Panc1 (cell line): ENCODE measurements around the gene RAB6A. TPM values are rescaled to one million over a fixed set of nuclear protein-coding genes. Genes with fewer than 3 reads are reported as not detected.

Source experiments
- ATAC-seq: fragments of 200-7000 bp; cut with Tn5 transposase; 2 replicates; pipeline ENCODE4 v1.9.1; 2020; ENCODE audit warnings: mild to moderate bottlenecking, moderate library complexity
- BruUV-seq: library from RNA; stranded (reverse); fragments of 400-500 nt; replicated peaks from 2 replicates; lab custom pipeline; 2021; lab: Mats Ljungman, UMichigan
- CTCF ChIA-PET: fragments of 300-600 bp; sonication (Branson Sonifier 250); formaldehyde crosslinking; loops from one replicate; lab custom pipeline; 2022; ENCODE audit warnings: antibody characterized with exemption; lab: Charles Lee
- POLR2A ChIA-PET: fragments of 300-600 bp; sonication (Branson Sonifier 250); formaldehyde crosslinking; loops from one replicate; lab custom pipeline; 2022; ENCODE audit warnings: antibody characterized with exemption; lab: Charles Lee
- DNase-seq: peaks from one replicate; pipeline ENCODE4 v3.0.0-alpha.2; 2010; ENCODE audit warnings: low read depth, low spot score
- H3K27ac ChIP-seq: 2 replicates; pipeline ENCODE4 v1.5.1; 2011; ENCODE audit warnings: mild to moderate bottlenecking, low read length, inconsistent platforms
- H3K27me3 ChIP-seq: fragments of 200-500 bp; sonication (Bioruptor generic); 2 replicates; pipeline ENCODE4 v1.6.0; 2014; ENCODE audit warnings: low read length, inconsistent platforms; ENCODE audit not compliant: control insufficient read depth, insufficient read depth
- H3K36me3 ChIP-seq: fragments of 200-500 bp; sonication (Bioruptor generic); 2 replicates; pipeline ENCODE4 v1.5.1; 2014; ENCODE audit warnings: inconsistent platforms, mild to moderate bottlenecking, low read length, moderate library complexity; ENCODE audit not compliant: control insufficient read depth, insufficient read depth
- H3K4me1 ChIP-seq: 2 replicates; pipeline ENCODE4 v1.5.1; 2011; ENCODE audit warnings: inconsistent platforms, mild to moderate bottlenecking, low read length, moderate library complexity; ENCODE audit not compliant: control insufficient read depth, insufficient read depth
- H3K4me3 ChIP-seq, 2 experiments: 2 replicates each; pipeline ENCODE4 v1.5.1; 2011 to 2012; ENCODE audit warnings: low read depth in 2 of 2, low read length in 2 of 2, mild to moderate bottlenecking in 2 of 2, inconsistent platforms in 1 of 2, moderate library complexity in 1 of 2
- H3K9me3 ChIP-seq: fragments of 200-500 bp; sonication (Bioruptor generic); 2 replicates; pipeline ENCODE4 v1.5.1; 2014; ENCODE audit warnings: low read depth, mild to moderate bottlenecking, inconsistent platforms, low read length, moderate library complexity; ENCODE audit not compliant: control insufficient read depth, insufficient read depth
- CTCF ChIP-seq: fragments of 450-650 bp; IDR thresholded peaks from 2 replicates; pipeline ENCODE4 v1.5.1; 2017; ENCODE audit warnings: mild to moderate bottlenecking
- POLR2AphosphoS5 ChIP-seq: IDR thresholded peaks from 2 replicates; pipeline ENCODE4 v1.6.1; 2012; ENCODE audit warnings: mild to moderate bottlenecking, low read depth, low read length, moderate library complexity
- REST ChIP-seq, 2 experiments: IDR thresholded peaks; 2 replicates each; pipeline ENCODE4 v1.6.1; 2011 to 2012; ENCODE audit warnings: low read depth in 2 of 2, control low read depth in 1 of 2, low read length in 1 of 2, mild to moderate bottlenecking in 1 of 2, moderate library complexity in 1 of 2; ENCODE audit not compliant: insufficient read depth in 1 of 2
- SIN3A ChIP-seq: IDR thresholded peaks from 2 replicates; pipeline ENCODE4 v1.6.1; 2012; ENCODE audit warnings: low read depth, mild to moderate bottlenecking, low read length, moderate library complexity, borderline replicate concordance; ENCODE audit not compliant: insufficient read depth
- TCF7L2 ChIP-seq: IDR thresholded peaks from 2 replicates; pipeline ENCODE4 v1.6.1; 2011; ENCODE audit warnings: mild to moderate bottlenecking, low read depth, low read length, inconsistent platforms
- in situ Hi-C: cut with HindIII; loops from 2 replicates; pipeline ENCODE4 v1.10.0; 2016; ENCODE audit warnings: low sequenced_read_pairs, low pct_unique_long_range_greater_than_20kb
- intact Hi-C: fragments of 100-400 bp; cut with micrococcal nuclease; formaldehyde crosslinking; loops from one replicate; pipeline ENCODE4 v1.10.0; 2022; ENCODE audit not compliant: unreplicated experiment
- total RNA-seq: library from RNA; stranded (reverse); gene quantifications from one replicate; pipeline ENCODE4 v1.2.1, GENCODE V29; 2021; ENCODE audit not compliant: unreplicated experiment

RAB6A gene
- total RNA-seq, 1 experiment from 2014 or later: 149 TPM

DNA sequence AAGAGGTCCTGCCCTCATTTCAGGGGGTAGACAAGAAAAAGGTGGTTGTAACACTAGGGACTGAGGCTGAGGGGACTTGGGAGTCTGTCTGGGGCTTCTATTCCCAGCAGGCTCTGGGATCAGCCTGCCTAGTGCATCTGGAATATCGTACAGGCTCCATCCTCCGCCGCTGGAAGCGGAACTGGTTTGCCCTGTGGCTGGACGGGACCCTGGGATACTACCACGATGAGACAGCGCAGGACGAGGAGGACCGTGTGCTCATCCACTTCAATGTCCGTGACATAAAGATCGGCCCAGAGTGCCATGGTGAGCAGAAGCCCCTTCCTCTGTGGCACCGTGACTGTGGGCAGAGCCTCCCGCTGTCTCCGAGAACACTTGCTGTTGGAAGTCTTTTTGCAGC is 110.5 kb downstream of the RAB6A start:
- Histone ChIP-seq H3K4me3 (no peak overlapping the region), H3K4me1 (no peaks in the 10 kb centered on the region; the same call in 1 of the 2 replicates), H3K9me3 (no peaks in the 10 kb centered on the region), H3K27me3 (no peaks in the 10 kb centered on the region), H3K27ac (no peak overlapping the region), H3K36me3 (no peaks in the 10 kb centered on the region)
- no peak for DNase-seq
- ChIA-PET CTCF (no interaction called here), POLR2A (interaction anchor here (0.6 kb wide), 1 partner anchor 29 kb away, joined by 3 read pairs; no protein-coding TSS in a partner anchor)
- no peak for ATAC-seq
- BruUV-seq: no TSS peak
- intact Hi-C loops: no loop called here
- TF ChIP-seq POLR2AphosphoS5 (no peak), SIN3A (no peak), CTCF (no peak), REST (IDR thresholded peaks at IDR 0.05; ENCODE audit: insufficient read depth in 1 of 2, low read depth in 2 of 2, low read length in 1 of 2) (no peak), TCF7L2 (no peak)
- in situ Hi-C loops: no loop called here

DNA sequence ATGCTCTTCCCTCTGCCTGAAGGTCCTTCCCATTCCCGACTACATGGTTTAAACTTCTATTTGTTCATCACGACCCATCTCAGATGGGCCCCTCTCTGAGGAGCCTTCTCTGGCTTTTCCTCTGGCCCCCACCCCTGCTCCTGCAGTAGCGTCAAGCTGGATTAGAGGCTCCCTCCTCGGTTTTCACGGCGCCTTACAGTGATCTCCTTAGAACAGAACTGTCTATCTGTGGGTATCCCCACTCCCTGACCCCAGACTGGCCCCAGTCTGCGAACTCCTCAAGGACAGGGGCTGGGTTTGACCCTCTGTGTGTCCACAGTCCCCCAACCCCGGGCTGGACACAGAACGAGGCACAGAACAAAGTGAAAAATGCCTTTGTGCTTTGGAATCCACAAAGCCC is 111.7 kb downstream of the RAB6A start:
- ChIA-PET CTCF (no interaction called here), POLR2A (interaction anchor here (0.5 to 1.1 kb wide), 2 partner anchors 41 to 120 kb away, joined by 3 to 6 read pairs; no protein-coding TSS in a partner anchor)
- in situ Hi-C loops (no loop called here), intact Hi-C loops (no loop called here)
- Histone ChIP-seq H3K36me3 (no peaks in the 10 kb centered on the region), H3K27me3 (no peaks in the 10 kb centered on the region), H3K4me1 (no peaks in the 10 kb centered on the region; the same call in 1 of the 2 replicates), H3K9me3 (no peaks in the 10 kb centered on the region), H3K4me3 (no peak overlapping the region), H3K27ac (no peak overlapping the region)
- ATAC-seq (no peak), DNase-seq (no peak)
- BruUV-seq: no TSS peak
- TF ChIP-seq CTCF (no peak), TCF7L2 (no peak), POLR2AphosphoS5 (no peak), REST (IDR thresholded peaks at IDR 0.05; ENCODE audit: insufficient read depth in 1 of 2, low read depth in 2 of 2, low read length in 1 of 2) (no peak), SIN3A (no peak)
